IPS-NIHi7 (cell line): Measurements from ENCODE around the gene ADRB1.

Experiments
- DNase-seq: peaks from one replicate; pipeline ENCODE4 v3.0.0; 2012; ENCODE audit warnings: mixed read lengths; ENCODE audit errors: extremely low spot score

Gene ADRB1

DNA sequence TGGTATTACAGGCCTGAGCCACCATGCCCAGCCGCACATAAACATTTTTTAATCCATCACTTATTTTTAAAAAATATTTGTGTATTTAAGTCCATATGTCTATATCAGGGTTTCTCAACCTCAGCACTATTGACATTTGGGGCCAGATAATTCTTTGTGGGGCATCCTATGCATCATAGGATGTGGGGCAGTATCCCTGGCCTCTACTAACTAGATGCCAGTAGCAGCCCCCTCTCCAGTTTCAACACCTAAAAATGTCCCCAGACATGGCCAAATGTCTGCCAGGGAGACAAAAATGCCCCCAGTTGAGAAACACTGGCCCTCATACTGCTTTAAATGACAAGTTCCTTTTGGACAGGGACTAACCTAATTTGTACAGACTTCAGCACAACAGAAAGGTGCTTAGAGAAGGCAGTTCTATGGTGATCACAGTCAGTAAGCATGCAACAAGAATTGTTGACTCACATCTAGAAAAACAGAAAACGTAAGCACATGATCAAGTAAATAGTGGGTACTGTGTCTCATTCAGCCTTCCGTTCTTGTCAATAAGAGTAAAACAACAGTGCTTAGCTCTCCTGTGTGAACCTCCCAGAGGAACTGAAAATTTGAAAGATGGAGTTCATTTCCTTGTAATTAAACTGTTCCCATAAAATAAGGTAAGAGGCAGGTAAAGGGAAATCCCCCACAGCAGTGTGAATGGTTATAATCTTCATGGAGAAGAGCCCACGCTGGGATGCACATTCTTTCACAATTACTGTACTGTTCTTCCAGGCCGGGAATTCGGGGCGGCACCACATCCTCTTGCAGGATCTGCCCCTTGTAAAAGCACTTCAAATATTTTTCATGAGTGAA, 17.3 kb upstream of the ADRB1 start:
- no peak for DNase-seq

DNA sequence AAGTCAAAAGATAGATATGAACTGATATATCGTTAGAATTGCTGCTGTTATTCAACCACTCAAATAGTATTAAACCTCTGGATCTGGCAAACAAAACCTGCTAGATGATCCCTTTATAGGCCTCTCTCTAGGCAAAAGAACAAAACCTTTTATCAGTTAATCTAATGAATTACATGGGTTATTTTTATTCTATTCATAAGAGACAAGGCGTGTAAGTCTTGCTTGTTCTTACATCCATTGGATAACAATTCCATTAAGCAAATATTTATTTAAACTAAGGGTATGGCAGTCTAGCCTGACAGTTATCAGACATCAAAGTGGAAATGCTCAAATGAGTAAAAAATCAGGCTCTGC, 16.6 kb upstream of the ADRB1 start:
- no peak for DNase-seq

DNA sequence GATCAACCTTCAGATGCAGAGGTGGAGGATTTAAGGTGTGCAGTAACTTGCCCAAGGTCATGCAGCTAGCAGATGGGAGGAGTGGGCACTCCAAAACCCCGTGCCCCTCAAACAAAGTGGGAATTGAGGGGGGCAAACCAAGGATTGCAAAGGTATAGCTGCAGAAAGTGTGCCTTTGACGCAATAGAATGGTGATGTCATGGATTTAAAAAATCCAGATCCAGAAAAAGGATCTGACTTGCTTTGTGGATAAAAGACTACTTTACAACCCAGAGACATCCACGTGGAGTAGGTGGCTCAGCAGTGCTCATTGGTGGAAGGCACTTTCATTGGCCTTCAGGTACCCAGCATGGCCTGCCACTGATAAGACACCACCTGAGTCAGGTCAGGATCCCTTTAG, 15.7 kb upstream of the ADRB1 start:
- DNase-seq, result no peak

DNA sequence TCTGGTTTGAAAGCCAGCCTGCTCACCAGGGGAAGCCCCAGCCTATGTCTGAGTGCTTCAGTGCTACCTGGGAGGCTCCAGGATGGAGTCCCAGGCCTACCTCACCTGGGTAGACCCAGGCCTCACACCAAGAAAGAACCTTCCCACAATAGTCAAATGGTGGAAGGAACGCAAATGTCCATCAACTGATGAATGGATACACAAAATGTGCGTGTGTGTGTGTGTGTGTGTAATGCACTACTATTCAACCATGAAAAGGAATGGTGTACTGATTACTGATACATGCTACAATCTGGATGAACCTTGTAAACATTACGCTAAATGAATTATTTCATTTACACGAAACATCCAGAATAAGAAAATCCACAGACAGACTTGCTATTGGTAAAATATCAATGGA, 15.2 kb upstream of the ADRB1 start:
- DNase-seq, result no peak

DNA sequence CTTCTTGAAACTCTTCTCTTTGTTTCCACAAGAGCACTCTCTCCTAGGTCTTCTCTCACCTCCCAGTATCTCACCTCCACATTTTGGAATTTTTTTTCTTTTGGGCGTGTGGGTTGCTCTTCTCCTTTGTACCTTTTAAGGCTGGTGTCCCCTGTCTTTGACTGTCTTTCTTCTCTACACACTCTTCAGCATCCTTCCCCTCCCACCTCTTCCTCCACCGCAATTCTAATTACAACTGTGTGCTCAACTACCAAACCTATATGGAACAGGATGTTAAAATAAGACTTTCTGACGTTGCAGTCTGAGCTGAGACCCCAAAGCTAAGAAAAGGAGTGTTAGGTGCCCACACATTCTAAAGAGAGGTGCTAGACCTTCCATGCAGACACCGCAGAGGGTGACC, 14.0 kb upstream of the ADRB1 start:
- no peak for DNase-seq

DNA sequence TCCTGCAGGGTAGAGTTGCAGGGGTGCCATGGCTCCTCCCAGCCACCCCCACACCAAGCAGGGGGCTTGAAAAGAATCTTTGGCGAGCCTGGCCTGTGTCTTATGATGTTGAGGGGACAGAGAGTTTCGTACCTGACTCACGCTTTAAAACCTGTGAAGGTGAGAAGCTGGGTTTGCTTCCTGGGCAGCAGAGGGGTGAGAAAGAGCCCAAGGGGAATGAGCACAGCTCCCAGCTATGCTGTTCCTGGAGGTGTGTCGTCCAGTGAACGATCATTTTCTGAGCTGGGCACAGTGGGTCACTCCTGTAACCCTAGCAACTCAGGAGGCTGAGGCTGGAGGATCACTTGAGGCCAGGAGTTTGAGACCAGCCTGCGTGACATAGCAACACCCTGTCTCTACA, 13.5 kb upstream of the ADRB1 start:
- no peak for DNase-seq

DNA sequence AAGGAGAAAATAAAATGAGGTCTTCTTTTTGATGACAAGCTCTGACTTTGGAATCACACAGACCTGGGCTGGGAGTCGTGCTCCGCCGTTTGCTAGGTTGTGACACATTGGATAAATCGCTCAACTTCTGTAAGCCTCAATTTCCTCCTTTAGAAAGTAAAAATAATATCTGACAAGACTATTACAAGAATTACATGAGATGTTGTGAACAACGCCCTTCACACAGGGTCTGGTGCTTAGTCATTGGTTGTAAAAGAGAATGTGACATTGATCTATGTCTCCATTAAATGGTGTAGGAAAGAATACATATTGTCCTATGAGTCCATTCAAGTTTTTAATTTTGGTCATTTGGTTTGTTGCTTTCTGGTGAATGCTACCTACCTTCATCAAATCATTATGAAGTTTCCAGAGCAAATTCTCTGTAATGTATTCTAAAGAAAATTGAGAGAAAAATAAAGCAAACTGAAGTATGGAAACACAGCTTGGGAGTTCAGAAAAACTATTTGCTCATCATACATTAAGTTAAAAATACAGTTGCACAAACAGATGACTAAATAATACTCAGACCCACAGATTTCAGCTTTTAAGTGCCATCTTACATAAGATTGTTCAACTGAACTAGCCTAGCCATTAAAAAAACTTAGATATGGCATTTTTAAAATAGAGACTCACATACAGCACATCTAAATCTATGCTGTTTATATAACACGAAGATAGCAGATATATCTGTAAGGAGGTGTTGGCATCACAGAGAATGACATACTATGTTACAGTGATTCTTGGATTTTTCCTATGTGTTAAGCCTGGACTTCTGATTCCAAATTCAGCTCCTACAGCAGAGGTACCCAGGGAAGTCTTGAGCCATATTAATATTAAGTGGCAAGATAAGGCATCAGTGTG, 12.3 kb upstream of the ADRB1 start:
- DNase-seq, result no peak

DNA sequence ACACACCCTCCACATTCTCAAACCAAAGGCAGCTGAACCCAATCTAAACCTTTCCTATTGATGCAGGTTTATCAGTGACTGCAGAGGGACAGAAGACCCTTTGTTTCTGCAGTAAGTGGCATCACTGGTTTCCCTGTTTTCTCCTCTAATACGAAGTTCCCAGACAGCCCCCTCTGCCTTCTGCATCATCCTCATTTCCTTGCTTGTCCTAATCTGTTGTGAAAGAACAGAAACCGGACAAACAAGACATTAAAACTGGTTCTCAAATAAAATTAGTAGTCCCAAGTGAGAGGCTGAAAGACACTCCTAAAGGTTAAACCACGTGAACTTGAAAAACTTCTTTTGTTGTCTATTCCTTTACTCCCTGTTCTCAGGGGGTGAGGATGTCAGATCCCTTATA, 10.1 kb upstream of the ADRB1 start:
- DNase-seq, result no peak

DNA sequence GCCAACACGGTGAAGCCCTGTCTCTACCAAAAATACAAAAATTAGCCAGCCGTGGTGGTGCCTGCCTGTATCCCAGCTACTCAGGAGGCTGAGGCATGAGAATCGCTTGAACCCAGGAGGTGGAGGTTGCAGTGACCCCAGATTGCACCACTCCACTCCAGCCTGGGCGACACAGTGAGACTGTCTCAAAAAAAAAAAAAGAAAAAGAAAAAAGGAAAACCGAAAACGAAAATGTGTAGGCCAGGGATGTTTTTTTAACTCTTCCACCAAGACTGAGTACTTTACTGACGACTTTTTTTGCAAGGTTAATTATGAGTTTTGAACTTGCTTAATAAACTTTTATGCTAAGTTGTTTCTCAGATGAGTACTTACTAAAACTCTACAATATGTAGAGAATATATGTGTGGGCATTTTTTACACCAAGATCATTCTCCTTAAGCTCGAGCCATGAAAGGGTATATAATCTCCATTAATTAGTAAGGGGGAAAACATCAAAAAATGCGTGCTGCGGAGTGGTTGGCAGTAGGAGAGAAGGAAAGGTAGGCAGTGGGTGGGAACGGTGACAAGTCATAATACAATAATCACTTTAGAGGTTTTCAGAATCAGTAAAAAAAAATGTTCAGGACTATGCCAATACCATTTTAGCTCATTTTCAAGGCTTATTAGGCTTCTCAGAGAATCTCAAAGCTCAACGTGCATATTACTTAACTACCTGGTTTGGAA, 8.6 kb upstream of the ADRB1 start:
- DNase-seq, result no peak

DNA sequence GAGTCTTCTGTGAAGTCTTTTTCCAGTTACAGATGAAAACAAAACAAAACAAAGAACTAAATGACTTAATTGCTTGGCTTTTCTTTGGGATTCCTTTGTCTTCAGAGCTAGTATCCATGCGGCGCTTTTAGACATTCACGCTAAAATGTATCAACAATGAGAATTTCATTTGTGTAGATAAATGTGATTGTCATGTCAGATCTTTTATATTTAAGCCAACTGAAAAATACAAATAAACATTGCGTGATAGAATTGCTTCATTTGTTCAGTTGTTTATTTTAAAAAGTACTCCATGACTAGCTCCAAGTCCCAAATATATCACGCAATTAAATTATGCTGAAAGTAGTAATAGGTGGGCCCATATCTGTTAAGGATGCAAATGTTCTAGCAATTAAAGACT, 7.9 kb upstream of the ADRB1 start:
- no peak for DNase-seq

DNA sequence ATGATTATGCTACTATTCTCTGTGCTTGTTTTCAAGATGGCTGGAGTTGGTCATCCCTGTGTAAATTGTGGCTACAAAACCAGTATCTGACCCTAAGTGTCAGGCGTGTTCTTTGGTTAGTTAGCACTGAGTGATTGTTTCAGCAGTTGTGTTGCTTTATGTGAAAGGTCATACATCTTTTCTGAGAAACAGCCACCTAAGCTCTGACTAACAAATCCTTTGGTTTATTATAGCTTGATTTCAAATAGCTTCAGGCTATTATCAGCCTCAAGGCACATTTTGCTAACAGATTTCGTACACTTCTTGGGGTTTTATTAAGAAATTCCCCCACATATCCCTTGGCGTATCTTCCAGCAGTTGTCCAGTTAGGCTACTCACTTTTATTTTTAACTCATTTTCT, 4.8 kb upstream of the ADRB1 start:
- no peak for DNase-seq

DNA sequence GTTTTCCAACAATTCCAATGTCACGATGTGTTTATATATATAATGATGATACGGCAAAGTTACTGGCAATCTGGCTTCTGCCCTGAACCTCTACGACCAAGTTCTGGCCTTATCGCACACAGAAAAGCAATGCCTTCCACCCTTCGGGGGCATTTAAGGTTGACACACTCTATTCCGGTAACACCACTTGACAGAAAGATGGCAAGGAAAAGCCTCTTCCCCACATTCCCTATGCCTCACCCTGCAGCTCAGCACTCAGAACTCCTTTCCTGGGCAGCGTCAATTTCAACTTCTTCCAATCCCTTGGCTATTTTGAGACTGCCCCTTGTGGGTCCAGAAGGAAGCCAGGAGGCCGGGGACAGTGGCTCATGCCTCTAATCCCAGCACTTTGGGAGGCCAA, 2.5 kb upstream of the ADRB1 start:
- DNase-seq, result no peak

DNA sequence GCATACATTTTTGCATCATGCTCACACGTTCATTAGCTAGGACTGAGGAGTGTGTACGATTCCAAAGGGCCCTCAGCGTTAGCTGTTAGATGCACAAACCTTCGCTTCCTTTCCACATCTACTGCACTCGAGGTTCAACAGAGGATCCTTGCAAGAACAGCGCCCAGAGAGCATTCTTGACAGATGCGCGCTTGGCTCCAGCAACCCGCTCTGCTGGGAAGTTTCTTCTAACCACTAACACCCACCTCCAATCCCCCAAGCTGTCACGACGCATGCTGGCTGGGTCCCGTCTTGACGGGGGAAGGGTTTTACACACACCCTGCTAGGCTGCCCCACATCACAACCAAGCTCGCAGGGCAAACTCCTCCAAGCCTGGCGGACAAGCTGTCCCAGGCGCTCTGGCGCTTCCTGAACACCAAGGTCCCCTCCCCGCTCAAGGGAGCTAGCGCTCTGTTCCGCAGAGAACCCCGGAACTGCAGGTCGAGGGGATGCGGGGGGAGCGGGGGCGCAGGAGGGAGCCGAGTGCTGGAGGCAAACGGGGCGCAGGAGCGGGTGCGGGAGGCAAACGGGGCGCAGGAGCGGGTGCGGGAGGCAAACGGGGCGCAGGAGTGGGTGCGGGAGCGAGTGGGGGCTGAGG, 653 bp upstream of the ADRB1 start:
- peak; percentile 56 for DNase-seq

DNA sequence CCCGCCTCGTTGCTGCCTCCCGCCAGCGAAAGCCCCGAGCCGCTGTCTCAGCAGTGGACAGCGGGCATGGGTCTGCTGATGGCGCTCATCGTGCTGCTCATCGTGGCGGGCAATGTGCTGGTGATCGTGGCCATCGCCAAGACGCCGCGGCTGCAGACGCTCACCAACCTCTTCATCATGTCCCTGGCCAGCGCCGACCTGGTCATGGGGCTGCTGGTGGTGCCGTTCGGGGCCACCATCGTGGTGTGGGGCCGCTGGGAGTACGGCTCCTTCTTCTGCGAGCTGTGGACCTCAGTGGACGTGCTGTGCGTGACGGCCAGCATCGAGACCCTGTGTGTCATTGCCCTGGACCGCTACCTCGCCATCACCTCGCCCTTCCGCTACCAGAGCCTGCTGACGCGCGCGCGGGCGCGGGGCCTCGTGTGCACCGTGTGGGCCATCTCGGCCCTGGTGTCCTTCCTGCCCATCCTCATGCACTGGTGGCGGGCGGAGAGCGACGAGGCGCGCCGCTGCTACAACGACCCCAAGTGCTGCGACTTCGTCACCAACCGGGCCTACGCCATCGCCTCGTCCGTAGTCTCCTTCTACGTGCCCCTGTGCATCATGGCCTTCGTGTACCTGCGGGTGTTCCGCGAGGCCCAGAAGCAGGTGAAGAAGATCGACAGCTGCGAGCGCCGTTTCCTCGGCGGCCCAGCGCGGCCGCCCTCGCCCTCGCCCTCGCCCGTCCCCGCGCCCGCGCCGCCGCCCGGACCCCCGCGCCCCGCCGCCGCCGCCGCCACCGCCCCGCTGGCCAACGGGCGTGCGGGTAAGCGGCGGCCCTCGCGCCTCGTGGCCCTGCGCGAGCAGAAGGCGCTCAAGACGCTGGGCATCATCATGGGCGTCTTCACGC, 825 bp downstream of the ADRB1 start:
- DNase-seq, result peak; percentile 19

DNA sequence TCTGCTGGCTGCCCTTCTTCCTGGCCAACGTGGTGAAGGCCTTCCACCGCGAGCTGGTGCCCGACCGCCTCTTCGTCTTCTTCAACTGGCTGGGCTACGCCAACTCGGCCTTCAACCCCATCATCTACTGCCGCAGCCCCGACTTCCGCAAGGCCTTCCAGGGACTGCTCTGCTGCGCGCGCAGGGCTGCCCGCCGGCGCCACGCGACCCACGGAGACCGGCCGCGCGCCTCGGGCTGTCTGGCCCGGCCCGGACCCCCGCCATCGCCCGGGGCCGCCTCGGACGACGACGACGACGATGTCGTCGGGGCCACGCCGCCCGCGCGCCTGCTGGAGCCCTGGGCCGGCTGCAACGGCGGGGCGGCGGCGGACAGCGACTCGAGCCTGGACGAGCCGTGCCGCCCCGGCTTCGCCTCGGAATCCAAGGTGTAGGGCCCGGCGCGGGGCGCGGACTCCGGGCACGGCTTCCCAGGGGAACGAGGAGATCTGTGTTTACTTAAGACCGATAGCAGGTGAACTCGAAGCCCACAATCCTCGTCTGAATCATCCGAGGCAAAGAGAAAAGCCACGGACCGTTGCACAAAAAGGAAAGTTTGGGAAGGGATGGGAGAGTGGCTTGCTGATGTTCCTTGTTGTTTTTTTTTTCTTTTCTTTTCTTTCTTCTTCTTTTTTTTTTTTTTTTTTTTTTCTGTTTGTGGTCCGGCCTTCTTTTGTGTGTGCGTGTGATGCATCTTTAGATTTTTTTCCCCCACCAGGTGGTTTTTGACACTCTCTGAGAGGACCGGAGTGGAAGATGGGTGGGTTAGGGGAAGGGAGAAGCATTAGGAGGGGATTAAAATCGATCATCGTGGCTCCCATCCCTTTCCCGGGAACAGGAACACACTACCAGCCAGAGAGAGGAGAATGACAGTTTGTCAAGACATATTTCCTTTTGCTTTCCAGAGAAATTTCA, 1.7 kb downstream of the ADRB1 start:
- peak; percentile 58 for DNase-seq

DNA sequence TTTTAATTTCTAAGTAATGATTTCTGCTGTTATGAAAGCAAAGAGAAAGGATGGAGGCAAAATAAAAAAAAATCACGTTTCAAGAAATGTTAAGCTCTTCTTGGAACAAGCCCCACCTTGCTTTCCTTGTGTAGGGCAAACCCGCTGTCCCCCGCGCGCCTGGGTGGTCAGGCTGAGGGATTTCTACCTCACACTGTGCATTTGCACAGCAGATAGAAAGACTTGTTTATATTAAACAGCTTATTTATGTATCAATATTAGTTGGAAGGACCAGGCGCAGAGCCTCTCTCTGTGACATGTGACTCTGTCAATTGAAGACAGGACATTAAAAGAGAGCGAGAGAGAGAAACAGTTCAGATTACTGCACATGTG, 2.4 kb downstream of the ADRB1 start:
- DNase-seq, result no peak

DNA sequence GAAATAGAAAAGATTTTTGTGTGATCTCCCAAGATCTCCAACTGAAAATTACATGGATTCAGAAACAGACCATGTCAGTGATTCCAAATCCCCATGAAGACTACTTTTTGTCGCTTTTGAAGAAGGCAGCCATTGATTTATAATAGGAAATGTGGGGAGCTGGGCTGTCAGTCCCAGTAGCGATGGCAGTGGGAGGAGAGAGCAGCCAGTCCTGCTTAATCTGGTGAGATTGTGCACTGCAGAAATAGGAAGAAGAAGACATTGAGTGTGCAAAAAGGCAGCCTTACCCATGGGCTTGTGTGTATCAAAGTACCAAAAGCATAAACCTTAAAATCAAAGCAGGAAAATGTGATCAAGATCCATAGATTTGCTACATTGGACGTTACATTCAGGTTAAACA, 4.8 kb downstream of the ADRB1 start:
- no peak for DNase-seq

DNA sequence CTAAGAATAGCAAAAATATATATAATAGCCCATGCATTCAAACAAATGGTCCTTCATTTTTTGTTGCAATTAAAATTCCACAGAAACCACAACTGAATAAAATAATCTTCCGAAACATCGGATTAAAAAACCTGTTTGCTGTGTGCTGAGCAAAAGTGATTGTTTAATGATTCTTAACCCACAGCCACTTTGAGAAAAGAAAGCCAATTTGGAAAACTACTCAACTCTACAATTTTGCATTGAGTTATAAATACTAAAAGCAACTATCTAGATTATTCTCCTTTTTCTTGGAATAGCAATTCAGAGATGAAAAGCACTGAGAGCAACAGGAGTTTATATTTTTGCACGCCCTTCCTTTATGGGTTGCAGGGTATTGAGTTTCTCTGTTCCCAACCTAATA, 8.0 kb downstream of the ADRB1 start:
- DNase-seq, result no peak

DNA sequence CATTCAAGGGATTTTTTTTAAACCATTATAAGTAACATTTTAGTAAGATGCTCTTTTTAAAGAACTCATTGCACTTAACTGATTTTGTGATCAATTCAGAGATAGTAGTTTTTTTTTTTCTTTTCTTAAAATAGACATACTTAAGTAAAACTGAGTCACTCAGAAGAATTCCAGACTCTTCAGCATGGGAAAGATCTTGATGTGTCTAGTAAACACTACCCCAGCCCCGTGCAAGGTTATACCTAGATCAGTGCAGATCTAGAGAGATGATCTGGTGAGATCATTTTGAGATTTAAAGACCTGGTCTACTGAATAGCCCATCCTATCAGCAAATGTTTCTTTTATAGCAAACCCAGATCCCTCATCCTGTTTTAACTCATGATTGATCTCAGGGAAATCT, 8.6 kb downstream of the ADRB1 start:
- DNase-seq, result no peak

DNA sequence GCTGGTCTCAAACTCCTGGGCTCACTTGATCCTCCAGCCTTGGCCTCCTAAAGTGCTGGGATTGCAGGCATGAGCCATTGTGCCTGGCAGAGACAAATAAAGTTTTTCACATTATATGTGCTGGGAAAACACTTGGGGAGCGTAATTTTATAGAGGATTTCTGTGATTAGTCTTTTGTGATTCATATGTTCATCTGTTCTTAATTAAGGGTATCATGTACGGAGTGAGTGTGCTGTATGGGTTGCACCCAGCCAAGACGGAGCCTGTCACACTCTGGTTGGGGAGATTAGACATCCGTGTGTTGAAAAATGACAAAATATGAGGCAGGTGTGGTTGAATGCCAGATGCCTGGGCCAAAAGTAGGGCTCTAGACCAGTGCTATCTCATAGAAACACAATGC, 10.3 kb downstream of the ADRB1 start:
- DNase-seq, result no peak
